GM10266 (cell line): Measurements from ENCODE around the gene PCBD2.

ENCODE experiments used
- DNase-seq: peaks from one replicate; pipeline ENCODE4 v3.0.0; 2012; ENCODE audit errors: extremely low spot score
- CTCF ChIP-seq: IDR thresholded peaks from 2 replicates; pipeline ENCODE4 v1.5.1; 2012; ENCODE audit warnings: mild to moderate bottlenecking, low read depth; ENCODE audit not compliant: control insufficient read depth, insufficient read depth; ENCODE audit errors: missing control alignments

The PCBD2 gene

GRCh38 chr5:135007749-135008363 lies 102.9 kb downstream of the PCBD2 start:
- no peak for DNase-seq
- no peak for TF ChIP-seq CTCF

- TF ChIP-seq CTCF, result no peak
Measured at GRCh38 chr5:135008556-135008955, 103.6 kb downstream of the PCBD2 start.

GRCh38 chr5:135008981-135009735 lies 104.2 kb downstream of the PCBD2 start:
- TF ChIP-seq CTCF, result no peak
- DNase-seq, result no peak

More at GRCh38 chr5:135008556-135008955, 103.6 kb downstream of the PCBD2 start:
- DNase-seq, result no peak

GRCh38 chr5:135009736-135010501 lies 105.0 kb downstream of the PCBD2 start:
- TF ChIP-seq CTCF, result no peak
- DNase-seq, result no peak

- DNase-seq, result no peak
- TF ChIP-seq CTCF, result no peak
Measured at GRCh38 chr5:135010502-135011354, 105.8 kb downstream of the PCBD2 start.

GRCh38 chr5:135011355-135012032 lies 106.6 kb downstream of the PCBD2 start:
- no peak for TF ChIP-seq CTCF
- DNase-seq, result no peak
